Fibroblast of pulmonary artery (primary cell): ENCODE data around the gene GABRG3.

Source experiments
- DNase-seq: peaks from one replicate; pipeline ENCODE4 v3.0.0-alpha.2; 2010; ENCODE audit warnings: low read depth
- H3K4me3 ChIP-seq: replicated peaks from 2 replicates; pipeline ENCODE4 v1.5.1; 2011; ENCODE audit warnings: low read depth, mild to moderate bottlenecking, control low read depth, low read length, moderate library complexity
- CTCF ChIP-seq: IDR thresholded peaks from 2 replicates; pipeline ENCODE4 v1.5.1; 2011; ENCODE audit warnings: mild to moderate bottlenecking, control low read depth, low read length, inconsistent platforms; ENCODE audit errors: missing control alignments

The GABRG3 gene

GRCh38 chr15:27214032-27214431 is 243.1 kb downstream of the GABRG3 start:
- DNase-seq = no peak
- TF ChIP-seq CTCF = no peak

GRCh38 chr15:27214961-27215360 is 244.0 kb downstream of the GABRG3 start:
- DNase-seq = no peak
- no peak overlapping the region for H3K4me3 ChIP-seq
- TF ChIP-seq CTCF = no peak

More at GRCh38 chr15:27214032-27214431, 243.1 kb downstream of the GABRG3 start:
- H3K4me3 ChIP-seq = no peak overlapping the region

- no peak overlapping the region for H3K4me3 ChIP-seq
- no peak for DNase-seq
- TF ChIP-seq CTCF = no peak
These were observed 247.4 kb downstream of the GABRG3 start for GRCh38 chr15:27218426-27218825.

GRCh38 chr15:27219636-27220035 is 248.7 kb downstream of the GABRG3 start:
- no peak overlapping the region for H3K4me3 ChIP-seq
- TF ChIP-seq CTCF = no peak
- DNase-seq = no peak

- DNase-seq = no peak
These were observed 249.2 kb downstream of the GABRG3 start for GRCh38 chr15:27220199-27220598.

GRCh38 chr15:27222479-27222878 is 251.5 kb downstream of the GABRG3 start:
- no peak for DNase-seq
- no peak for TF ChIP-seq CTCF
- no peak overlapping the region for H3K4me3 ChIP-seq

More at GRCh38 chr15:27220199-27220598, 249.2 kb downstream of the GABRG3 start:
- TF ChIP-seq CTCF = no peak
- no peak overlapping the region for H3K4me3 ChIP-seq

GRCh38 chr15:27223179-27223578 is 252.2 kb downstream of the GABRG3 start:
- H3K4me3 ChIP-seq = no peak overlapping the region
- TF ChIP-seq CTCF = no peak
- DNase-seq = no peak
